Ascending aorta (tissue), 2 donors: ENCODE results near the gene CRELD2. TPM values are rescaled to one million over a fixed set of nuclear protein-coding genes. Genes with fewer than 3 reads are reported as not detected.

Source experiments
- DNase-seq, 2 donors: peaks; one replicate each; pipeline ENCODE4 v3.0.0-alpha.2; 2019; ENCODE audit warnings: low spot score in 2 of 2
- H3K27ac ChIP-seq, 2 donors: fragments of 200-600 bp; sonication (generic); one replicate each; pipeline ENCODE4 v1.5.1; 2016 to 2017; ENCODE audit warnings: mild to moderate bottlenecking in 1 of 2
- H3K27me3 ChIP-seq: fragments of 200-600 bp; sonication (generic); one replicate; pipeline ENCODE4 v1.5.1; 2017
- H3K36me3 ChIP-seq, 2 donors: fragments of 200-600 bp; sonication (generic); one replicate each; pipeline ENCODE4 v1.5.1; 2016
- H3K4me1 ChIP-seq, 2 donors: fragments of 200-600 bp; sonication (generic); one replicate each; pipeline ENCODE4 v1.5.1; 2016 to 2017; ENCODE audit warnings: mild to moderate bottlenecking in 1 of 2
- H3K4me3 ChIP-seq, 2 donors: fragments of 200-600 bp; sonication (generic); one replicate each; pipeline ENCODE4 v1.5.1; 2016 to 2017; ENCODE audit warnings: mild to moderate bottlenecking in 1 of 2
- H3K9me3 ChIP-seq, 2 donors: fragments of 200-600 bp; sonication (generic); one replicate each; pipeline ENCODE4 v1.5.1; 2016
- CTCF ChIP-seq, 3 experiments: fragments of 200-600 bp in 2 of 3; fragments of 450-650 bp in 1 of 3; sonication (generic) in 2 of 3; IDR thresholded peaks; one replicate each; pipeline ENCODE4 v1.5.1; 2016 to 2019; ENCODE audit warnings: antibody characterized with exemption in 3 of 3, mild to moderate bottlenecking in 1 of 3, moderate library complexity in 1 of 3
- intact Hi-C: fragments of 100-400 bp; cut with DNase I; formaldehyde crosslinking; loops from one replicate; pipeline ENCODE4 v1.15.1; 2023
- total RNA-seq: library from RNA; depleted of rRNA; stranded (reverse); fragments of >200 nt; gene quantifications from one replicate; pipeline ENCODE4 v1.1.0, GENCODE V29; 2016

CRELD2 gene
- total RNA-seq, 1 donor from 2014 or later, result 61.8 TPM

GRCh38 chr22:49872347-49872746 lies 46.1 kb upstream of the CRELD2 start:
- no peak for DNase-seq

GRCh38 chr22:49873228-49873940 lies 45.0 kb upstream of the CRELD2 start:
- Histone ChIP-seq H3K9me3 (peaks cover 17 to 72% of the 10 kb centered on the region in 2 donors), H3K4me3 (no peak overlapping the region), H3K27me3 (no peaks in the 10 kb centered on the region), H3K36me3 (peaks cover 0 to 2% of the 10 kb centered on the region in 2 donors), H3K4me1 (no peaks in the 10 kb centered on the region), H3K27ac (no peak overlapping the region)
- no peak for DNase-seq
- TF ChIP-seq CTCF (IDR thresholded peaks at IDR 0.05), result no peak
- intact Hi-C loops, result no loop called here

More at GRCh38 chr22:49872347-49872746, 46.1 kb upstream of the CRELD2 start:
- Histone ChIP-seq H3K4me3 (no peak overlapping the region), H3K27ac (no peak overlapping the region), H3K4me1 (no peaks in the 10 kb centered on the region), H3K9me3 (peaks cover 17 to 76% of the 10 kb centered on the region in 2 donors), H3K36me3 (peaks cover 0 to 9% of the 10 kb centered on the region in 2 donors), H3K27me3 (no peaks in the 10 kb centered on the region)
- intact Hi-C loops, result no loop called here
- TF ChIP-seq CTCF (IDR thresholded peaks at IDR 0.05), result no peak

GRCh38 chr22:49877642-49878041 lies 40.8 kb upstream of the CRELD2 start:
- H3K4me1 ChIP-seq, result no peaks in the 10 kb centered on the region
- intact Hi-C loops, result no loop called here

GRCh38 chr22:49878206-49878605 lies 40.2 kb upstream of the CRELD2 start:
- H3K9me3 ChIP-seq, result peaks cover 10 to 62% of the 10 kb centered on the region in 2 donors
- DNase-seq, result no peak
- H3K4me3 ChIP-seq, result no peak overlapping the region
- H3K27me3 ChIP-seq, result no peaks in the 10 kb centered on the region
- H3K4me1 ChIP-seq, result no peaks in the 10 kb centered on the region
- no peak overlapping the region for H3K27ac ChIP-seq
- peaks cover 0 to 7% of the 10 kb centered on the region in 2 donors for H3K36me3 ChIP-seq
- intact Hi-C loops, result no loop called here
- TF ChIP-seq CTCF (IDR thresholded peaks at IDR 0.05), result no peak

More at GRCh38 chr22:49877642-49878041, 40.8 kb upstream of the CRELD2 start:
- Histone ChIP-seq H3K4me3 (no peak overlapping the region), H3K9me3 (peaks cover 13 to 61% of the 10 kb centered on the region in 2 donors), H3K36me3 (peaks cover 0 to 5% of the 10 kb centered on the region in 2 donors), H3K27me3 (no peaks in the 10 kb centered on the region), H3K27ac (no peak overlapping the region)
- DNase-seq, result no peak
- TF ChIP-seq CTCF (IDR thresholded peaks at IDR 0.05), result no peak

GRCh38 chr22:49879871-49880270 lies 38.6 kb upstream of the CRELD2 start:
- H3K36me3 ChIP-seq, result peaks cover 10 to 24% of the 10 kb centered on the region in 2 donors
- no peak for DNase-seq
- no peak for TF ChIP-seq CTCF (IDR thresholded peaks at IDR 0.05)
- no peaks in the 10 kb centered on the region for H3K4me1 ChIP-seq
- peaks cover 7 to 69% of the 10 kb centered on the region in 2 donors for H3K9me3 ChIP-seq
- no peak overlapping the region for H3K27ac ChIP-seq
- intact Hi-C loops, result no loop called here
- no peak overlapping the region for H3K4me3 ChIP-seq
- H3K27me3 ChIP-seq, result no peaks in the 10 kb centered on the region
